Loucy (cell line): ENCODE measurements around the gene EPHA6.

Experiments
- H2AFZ ChIP-seq: fragments of 200-600 bp; sonication (generic); 2 replicates; pipeline ENCODE4 v1.6.0; 2016; ENCODE audit warnings: antibody characterized with exemption, mild to moderate bottlenecking, low read length, moderate library complexity
- H3F3A ChIP-seq: fragments of 200-600 bp; 2 replicates; pipeline ENCODE4 v1.6.0; 2016; ENCODE audit warnings: antibody characterized with exemption, low read depth, mild to moderate bottlenecking
- H3K27me3 ChIP-seq: fragments of 200-600 bp; sonication (generic); 2 replicates; pipeline ENCODE4 v1.6.1; 2014; ENCODE audit warnings: low read length, mild to moderate bottlenecking; ENCODE audit not compliant: insufficient read depth, poor library complexity, severe bottlenecking
- H3K36me3 ChIP-seq: fragments of 200-600 bp; sonication (generic); 2 replicates; pipeline ENCODE4 v1.6.1; 2016; ENCODE audit warnings: low read length; ENCODE audit not compliant: insufficient read depth
- H3K4me1 ChIP-seq: fragments of 200-600 bp; sonication (generic); 2 replicates; pipeline ENCODE4 v1.5.1; 2014; ENCODE audit warnings: low read length, mild to moderate bottlenecking; ENCODE audit not compliant: insufficient read depth, poor library complexity, severe bottlenecking
- H3K4me2 ChIP-seq: fragments of 200-600 bp; sonication (generic); 2 replicates; pipeline ENCODE4 v1.6.0; 2014; ENCODE audit warnings: antibody characterized with exemption, low read length, low read depth, mild to moderate bottlenecking; ENCODE audit not compliant: poor library complexity, severe bottlenecking
- H3K4me3 ChIP-seq: fragments of 200-600 bp; sonication (generic); 2 replicates; pipeline ENCODE4 v1.5.1; 2014; ENCODE audit warnings: low read length, mild to moderate bottlenecking, mixed read lengths; ENCODE audit not compliant: poor library complexity, severe bottlenecking
- H3K79me2 ChIP-seq: fragments of 200-600 bp; sonication (generic); 2 replicates; pipeline ENCODE4 v1.6.1; 2014; ENCODE audit warnings: low read length; ENCODE audit not compliant: insufficient read depth
- H3K9ac ChIP-seq: fragments of 200-600 bp; sonication (generic); 2 replicates; pipeline ENCODE4 v1.6.0; 2014; ENCODE audit warnings: mild to moderate bottlenecking, low read depth, low read length, moderate library complexity; ENCODE audit not compliant: poor library complexity, severe bottlenecking
- H3K9me2 ChIP-seq: fragments of 200-600 bp; sonication (generic); replicated peaks from 2 replicates; pipeline ENCODE4 v1.6.1; 2016; ENCODE audit warnings: low read depth, low read length, mixed read lengths
- H3K9me3 ChIP-seq: fragments of 200-600 bp; sonication (generic); 2 replicates; pipeline ENCODE4 v1.6.1; 2014; ENCODE audit warnings: mild to moderate bottlenecking, antibody characterized with exemption, low read length, low read depth; ENCODE audit not compliant: insufficient read depth
- H4K20me1 ChIP-seq: fragments of 200-600 bp; sonication (generic); 2 replicates; pipeline ENCODE4 v1.6.0; 2014; ENCODE audit warnings: antibody characterized with exemption, low read length, mild to moderate bottlenecking; ENCODE audit not compliant: insufficient read depth, poor library complexity, severe bottlenecking
- EZH2phosphoT487 ChIP-seq: fragments of 200-600 bp; IDR thresholded peaks from 2 replicates; pipeline ENCODE4 v1.6.1; 2018; ENCODE audit warnings: antibody characterized with exemption, mild to moderate bottlenecking, moderate library complexity, borderline replicate concordance
- TF ChIP-seq, protein P1 (sequence below): fragments of 200-600 bp; sonication (generic); conservative IDR thresholded peaks from 2 replicates; pipeline ENCODE4 v1.5.1; 2014; ENCODE audit warnings: mild to moderate bottlenecking, antibody characterized with exemption, low read length

The EPHA6 gene

GRCh38 chr3:97738761-97739160 is 924.4 kb downstream of the EPHA6 start:
- Histone ChIP-seq H3K27me3 (no peaks in the 10 kb centered on the region), H3F3A (no peaks in the 10 kb centered on the region)
- TF ChIP-seq, protein P1, sequence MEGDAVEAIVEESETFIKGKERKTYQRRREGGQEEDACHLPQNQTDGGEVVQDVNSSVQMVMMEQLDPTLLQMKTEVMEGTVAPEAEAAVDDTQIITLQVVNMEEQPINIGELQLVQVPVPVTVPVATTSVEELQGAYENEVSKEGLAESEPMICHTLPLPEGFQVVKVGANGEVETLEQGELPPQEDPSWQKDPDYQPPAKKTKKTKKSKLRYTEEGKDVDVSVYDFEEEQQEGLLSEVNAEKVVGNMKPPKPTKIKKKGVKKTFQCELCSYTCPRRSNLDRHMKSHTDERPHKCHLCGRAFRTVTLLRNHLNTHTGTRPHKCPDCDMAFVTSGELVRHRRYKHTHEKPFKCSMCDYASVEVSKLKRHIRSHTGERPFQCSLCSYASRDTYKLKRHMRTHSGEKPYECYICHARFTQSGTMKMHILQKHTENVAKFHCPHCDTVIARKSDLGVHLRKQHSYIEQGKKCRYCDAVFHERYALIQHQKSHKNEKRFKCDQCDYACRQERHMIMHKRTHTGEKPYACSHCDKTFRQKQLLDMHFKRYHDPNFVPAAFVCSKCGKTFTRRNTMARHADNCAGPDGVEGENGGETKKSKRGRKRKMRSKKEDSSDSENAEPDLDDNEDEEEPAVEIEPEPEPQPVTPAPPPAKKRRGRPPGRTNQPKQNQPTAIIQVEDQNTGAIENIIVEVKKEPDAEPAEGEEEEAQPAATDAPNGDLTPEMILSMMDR: no peak
- no peak for TF ChIP-seq EZH2phosphoT487

DNA sequence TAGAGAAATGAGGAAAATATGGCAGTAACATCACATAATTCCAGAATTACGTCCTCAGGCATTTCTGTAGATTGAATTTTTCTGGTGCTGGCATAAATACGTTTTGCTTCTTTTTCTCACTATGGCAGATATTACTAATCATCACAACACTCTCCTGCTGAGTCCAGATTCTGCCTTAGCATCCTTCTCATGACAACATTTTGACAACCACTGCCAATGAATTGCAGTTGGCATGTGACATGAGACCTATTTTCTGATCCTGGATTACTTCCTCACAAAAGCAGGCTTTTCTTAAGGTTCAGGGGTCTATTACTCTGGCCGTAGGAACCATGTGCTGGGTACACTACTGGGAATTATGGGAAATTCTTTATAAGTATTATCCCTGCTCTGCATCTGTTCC is 927.6 kb downstream of the EPHA6 start:
- Histone ChIP-seq H3K9me3 (no peaks in the 10 kb centered on the region), H3K4me1 (no peaks in the 10 kb centered on the region), H3K4me2 (no peak overlapping the region), H4K20me1 (no peaks in the 10 kb centered on the region), H2AFZ (no peak overlapping the region), H3K36me3 (no peaks in the 10 kb centered on the region), H3K79me2 (no peaks in the 10 kb centered on the region), H3K9me2 (no peaks in the 10 kb centered on the region), H3K27me3 (no peaks in the 10 kb centered on the region), H3K4me3 (no peak overlapping the region), H3F3A (no peaks in the 10 kb centered on the region), H3K9ac (no peak overlapping the region)
- TF ChIP-seq EZH2phosphoT487: no peak
- TF ChIP-seq, protein P1: no peak

More at GRCh38 chr3:97738761-97739160, 924.4 kb downstream of the EPHA6 start:
- Histone ChIP-seq H4K20me1 (no peaks in the 10 kb centered on the region), H3K4me3 (no peak overlapping the region), H3K9me3 (no peaks in the 10 kb centered on the region), H3K79me2 (no peaks in the 10 kb centered on the region), H3K4me1 (no peaks in the 10 kb centered on the region), H3K9me2 (no peaks in the 10 kb centered on the region), H2AFZ (no peak overlapping the region), H3K36me3 (no peaks in the 10 kb centered on the region), H3K4me2 (no peak overlapping the region), H3K9ac (no peak overlapping the region)

DNA sequence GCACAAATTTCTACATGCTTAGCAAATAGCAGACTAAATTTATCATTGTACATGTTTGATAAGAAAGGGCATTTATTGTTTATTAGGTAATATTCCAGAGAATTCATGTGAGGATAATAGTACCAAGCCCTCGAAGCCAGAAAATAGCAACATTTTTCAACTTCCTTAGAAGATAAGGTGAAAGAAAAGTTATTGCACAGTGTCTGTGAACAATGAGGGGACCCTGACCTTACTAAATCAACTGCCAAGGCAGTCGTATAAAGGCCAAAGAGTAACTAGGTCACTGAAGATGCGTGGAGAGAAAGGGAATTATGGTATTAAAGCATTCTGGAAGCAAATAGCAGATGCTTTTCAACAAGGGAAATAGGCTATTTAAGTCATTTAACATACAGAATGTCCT is 929.9 kb downstream of the EPHA6 start:
- Histone ChIP-seq H3F3A (no peaks in the 10 kb centered on the region), H4K20me1 (no peaks in the 10 kb centered on the region), H3K9me2 (no peaks in the 10 kb centered on the region), H3K4me3 (no peak overlapping the region), H3K9me3 (no peaks in the 10 kb centered on the region), H3K4me1 (no peaks in the 10 kb centered on the region), H3K4me2 (no peak overlapping the region), H3K27me3 (no peaks in the 10 kb centered on the region), H3K36me3 (no peaks in the 10 kb centered on the region), H3K9ac (no peak overlapping the region), H2AFZ (no peak overlapping the region), H3K79me2 (no peaks in the 10 kb centered on the region)
- TF ChIP-seq EZH2phosphoT487: no peak
- TF ChIP-seq, protein P1: no peak
